Dermis blood vessel endothelial cell (primary cell): ENCODE results near the gene LYPD5. TPM values are rescaled to one million over a fixed set of nuclear protein-coding genes. Genes with fewer than 3 reads are reported as not detected.
A peak's percentile ranks its signal among the peaks of the same experiment; 100 is the strongest.

ENCODE experiments used
- DNase-seq: peaks from one replicate; pipeline ENCODE4 v3.0.0; 2010
- total RNA-seq: library from RNA; depleted of rRNA; stranded (reverse); fragments of >200 nt; gene quantifications from 2 replicates; pipeline ENCODE4 v1.2.3, GENCODE V29; 2014

LYPD5 gene
- total RNA-seq, 1 donor from 2014 or later = 0.17 TPM

DNA sequence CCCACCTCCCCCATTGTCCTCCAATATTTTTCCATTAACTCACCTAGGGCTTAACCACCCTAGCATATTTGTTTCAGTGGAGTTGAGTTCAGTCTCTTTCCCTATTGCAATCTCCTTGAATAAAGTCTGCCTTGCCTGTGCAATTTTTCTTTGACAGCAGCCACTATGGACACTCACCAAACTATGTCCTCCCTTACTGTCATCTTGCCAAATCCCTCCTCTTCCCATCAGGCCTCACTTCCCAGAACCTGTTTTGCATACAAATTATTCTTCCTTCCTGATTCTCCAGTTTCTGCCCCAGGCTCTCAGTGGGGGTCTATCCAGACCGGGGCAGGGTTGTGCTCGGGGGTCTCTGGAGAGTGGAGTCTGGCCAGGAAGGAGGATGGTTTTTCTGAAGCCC is 2.2 kb upstream of the LYPD5 start:
- DNase-seq = no peak

DNA sequence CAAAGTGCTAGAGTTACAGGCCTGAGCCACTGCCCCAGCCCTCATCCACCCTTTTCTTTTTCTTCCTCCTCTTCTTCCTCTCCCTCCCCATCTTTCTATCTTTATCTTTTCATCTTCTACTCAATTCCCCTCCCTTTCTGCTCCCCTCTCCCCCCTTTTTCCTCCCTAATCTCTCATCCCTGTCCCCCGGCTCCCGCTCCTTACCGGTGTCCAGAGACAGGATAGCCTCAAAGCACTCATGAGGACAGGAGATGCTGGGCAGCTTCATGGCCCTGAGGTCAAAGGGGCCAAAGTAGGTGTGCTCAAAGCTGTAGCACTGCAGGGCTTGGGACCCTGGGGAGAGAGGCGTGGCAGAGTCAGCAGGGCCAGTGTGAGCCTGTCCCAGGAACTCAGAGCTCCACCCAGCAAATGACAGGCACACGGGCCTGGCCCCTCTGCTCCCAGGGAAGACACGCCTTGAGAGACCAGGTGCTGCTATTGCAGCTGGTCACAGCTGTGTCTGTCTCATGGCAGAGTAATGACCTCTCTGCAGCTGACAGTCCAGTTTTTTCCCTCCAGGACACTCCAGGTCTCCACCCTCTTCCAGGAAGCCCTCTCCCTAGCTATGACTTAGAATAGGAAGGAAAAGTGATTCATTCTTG is 2.6 kb downstream of the LYPD5 start:
- peak; percentile 16 for DNase-seq

DNA sequence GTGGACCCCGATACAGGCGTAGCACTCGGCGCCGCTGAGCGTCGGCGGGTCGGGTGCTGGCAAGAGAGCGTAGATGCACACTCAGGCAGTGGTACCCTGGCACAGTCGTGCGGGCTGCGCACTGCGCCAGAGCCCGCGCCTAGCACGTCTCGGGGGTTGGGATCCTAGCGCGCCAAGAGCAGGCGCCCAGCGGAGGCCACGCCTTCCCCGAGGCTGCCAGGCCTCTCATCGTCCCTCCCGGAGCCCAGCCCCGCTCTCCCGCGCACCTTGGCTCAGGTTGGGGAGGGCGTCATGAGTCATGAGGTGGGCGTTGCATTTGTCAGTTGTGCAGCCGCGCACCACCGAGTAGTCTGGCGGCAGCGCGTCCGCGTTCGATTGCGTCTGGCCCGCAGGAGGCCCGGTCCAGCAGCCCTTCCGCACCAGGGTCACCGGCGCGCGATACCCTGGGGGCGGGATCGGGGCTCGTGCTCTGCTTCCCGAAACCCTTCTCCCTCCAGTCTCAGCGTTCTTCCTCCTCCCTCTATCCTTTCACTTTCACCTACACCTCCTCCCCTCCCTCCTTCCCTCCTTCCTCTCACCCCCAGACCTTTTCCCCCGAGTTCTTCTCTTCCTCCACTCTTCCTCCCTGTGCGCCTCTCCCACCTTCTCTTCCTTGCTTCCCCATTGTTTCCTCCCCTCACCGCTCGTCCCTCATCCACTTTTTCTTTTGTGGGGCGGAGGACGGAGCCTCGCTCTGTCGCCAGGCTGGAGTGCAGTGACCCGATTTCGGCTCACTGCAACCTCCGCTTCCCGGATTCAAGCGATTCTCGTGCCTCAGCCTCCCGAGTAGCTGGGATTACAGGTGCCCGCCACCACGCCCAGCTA is 3.5 kb downstream of the LYPD5 start:
- DNase-seq = peak; percentile 30

DNA sequence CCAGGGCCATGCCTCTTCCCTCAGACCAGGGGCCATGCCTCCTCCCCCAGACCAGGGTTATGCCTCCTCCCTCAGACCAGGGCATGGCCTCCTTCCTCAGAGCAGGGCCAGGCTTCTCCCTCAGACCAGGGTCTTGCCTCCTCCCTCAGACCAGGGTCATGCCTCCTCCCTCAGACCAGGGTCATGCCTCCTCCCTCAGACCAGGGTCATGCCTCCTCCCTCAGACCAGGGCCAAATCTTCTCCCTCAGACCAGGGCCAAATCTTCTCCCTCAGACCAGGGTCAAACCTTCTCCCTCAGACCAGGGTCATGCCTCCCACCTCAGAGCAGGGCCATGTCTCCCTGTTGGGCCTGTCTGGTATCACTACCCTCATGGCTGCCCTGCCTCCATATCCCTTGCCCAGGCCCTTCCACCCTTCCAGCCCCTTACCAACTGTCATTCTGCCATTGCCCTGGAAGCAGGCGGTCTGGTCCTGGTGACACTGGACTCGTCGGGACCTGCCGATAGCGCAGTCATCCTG is 4.2 kb downstream of the LYPD5 start:
- DNase-seq = no peak

DNA sequence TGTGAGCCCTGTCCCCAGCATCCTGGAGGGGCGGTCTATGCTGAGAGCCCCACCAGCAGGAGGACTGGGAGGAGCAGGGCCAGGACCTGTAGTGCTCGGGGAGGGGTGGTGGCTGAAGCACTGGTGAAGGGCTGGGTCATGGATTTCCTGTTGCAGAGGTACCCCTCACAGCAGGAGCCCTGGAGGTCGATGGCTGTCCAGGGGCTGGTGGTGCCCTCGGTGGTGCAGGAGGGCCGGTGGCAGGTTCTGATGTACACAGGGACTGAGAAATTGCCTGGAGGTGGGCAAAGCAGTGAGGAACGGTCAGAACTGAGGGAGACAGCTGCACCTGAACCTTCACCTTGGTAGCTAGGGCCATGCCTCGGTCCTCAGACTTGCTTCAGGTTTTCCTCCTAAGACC is 4.7 kb downstream of the LYPD5 start:
- no peak for DNase-seq

DNA sequence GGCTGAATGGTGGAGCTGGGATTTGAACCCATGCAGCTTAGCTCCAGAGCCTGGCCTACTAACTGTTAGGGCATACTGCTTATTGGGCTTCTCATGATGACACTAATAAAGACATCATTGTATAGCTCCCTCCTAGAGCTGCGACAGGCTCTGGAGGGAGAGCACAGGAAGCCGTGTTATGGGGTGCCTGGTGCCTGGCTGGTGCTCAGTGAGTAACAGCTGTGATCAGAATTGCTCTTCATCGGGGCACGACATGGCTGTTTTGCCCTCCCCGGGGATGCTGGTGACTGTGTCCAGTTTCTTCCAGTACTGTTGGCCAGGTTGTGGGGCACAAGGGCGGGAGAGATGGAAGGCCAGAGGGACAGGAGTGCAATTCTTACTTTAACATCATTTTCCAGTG is 5.1 kb downstream of the LYPD5 start:
- DNase-seq = no peak

DNA sequence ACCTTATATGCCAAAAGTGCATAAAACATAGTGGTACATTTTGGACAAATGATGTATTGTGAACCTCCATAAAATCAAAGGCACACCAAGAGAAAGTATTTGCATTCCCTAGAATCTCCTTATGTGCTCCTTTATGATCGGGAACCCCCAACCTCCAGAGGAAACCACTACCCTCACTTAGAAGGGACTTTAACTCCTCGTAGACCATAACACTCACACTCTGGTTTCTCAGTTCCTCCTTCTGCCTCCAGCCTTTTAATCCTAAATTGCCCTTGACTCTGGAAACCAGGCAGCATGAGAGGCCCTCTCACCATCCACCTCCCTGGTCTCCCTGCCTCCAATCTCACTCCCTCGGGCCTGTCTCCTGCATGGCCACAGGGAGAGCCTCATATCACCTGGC is 11.7 kb downstream of the LYPD5 start:
- DNase-seq = no peak

DNA sequence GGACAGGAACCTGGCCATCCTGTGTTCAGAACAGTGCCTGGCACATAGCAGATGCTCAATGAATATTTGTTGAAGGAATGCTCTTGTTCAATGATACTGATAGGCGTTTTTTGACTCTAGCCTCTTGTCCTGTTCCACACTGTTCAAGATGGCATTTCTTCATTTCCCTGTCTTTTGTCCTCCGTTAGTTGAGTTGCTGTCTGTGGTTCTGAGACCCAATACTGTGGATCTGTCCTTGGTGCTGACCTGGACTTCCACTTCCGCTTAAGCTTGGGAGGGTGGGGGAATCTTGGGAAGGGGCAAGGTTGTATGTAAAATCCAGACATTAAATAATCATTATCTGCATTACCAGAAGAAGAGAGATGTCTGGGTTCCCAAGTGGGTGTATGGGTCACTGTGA is 13.2 kb downstream of the LYPD5 start:
- peak; percentile 69 for DNase-seq

DNA sequence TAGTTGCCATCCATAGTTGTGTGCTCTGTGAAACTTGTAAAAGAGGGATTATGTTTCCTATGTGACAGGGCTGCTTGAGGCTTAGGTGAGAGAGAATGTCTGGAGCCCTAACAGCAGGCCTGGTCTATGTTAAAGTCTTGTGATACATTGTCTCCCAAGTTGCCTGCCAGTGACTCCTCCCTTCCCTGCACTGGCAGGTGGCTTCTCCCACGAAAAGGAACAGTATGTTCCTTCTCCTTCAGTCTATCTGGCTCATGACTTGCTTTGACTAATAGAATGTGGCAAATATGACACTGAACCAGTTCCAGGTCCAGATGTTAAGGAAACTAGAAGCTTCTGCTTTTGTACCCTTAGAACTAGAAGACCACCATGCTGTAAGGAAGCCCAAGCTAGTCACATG is 15.6 kb downstream of the LYPD5 start:
- no peak for DNase-seq

DNA sequence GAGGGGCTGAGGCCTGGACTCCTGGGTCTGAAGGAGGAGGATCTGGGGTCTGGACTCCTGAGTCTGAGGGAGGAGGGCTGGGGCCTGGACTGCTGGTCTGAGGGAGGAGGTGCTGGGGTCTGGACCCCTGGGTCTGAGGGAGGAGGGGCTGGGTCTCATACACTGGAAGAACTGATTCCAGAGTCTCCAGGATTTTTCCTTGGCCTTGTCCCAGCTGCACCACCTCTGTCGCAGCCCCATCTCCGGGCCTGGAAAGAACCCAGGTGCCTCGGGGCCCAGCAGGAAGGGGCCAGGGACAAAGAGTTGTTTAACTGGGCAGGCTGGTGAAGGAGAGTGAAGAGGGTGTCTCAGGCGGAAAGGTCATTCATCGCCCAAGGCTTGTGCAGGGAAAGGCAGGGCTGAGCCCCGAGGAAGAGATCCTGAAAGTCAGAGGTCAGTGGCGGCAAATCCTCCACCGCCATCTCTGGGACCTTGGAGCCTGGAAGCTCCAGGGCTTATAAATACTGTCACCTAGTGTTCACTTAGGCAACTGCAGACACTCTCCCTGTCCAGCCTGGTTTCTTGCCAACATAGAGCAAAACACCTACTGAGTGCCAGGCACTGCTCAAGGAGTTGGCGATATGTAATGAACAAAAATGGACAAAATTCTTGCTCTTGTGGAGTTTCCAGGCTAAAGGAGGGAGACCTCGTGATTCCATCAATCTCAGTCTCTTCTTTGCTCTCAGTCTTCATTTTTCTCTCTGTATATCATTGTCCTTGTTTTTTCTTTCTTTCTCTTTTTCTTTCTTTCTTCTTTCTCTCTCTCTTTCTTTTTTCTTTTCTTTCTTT is 17.1 kb downstream of the LYPD5 start:
- DNase-seq = peak; percentile 84

DNA sequence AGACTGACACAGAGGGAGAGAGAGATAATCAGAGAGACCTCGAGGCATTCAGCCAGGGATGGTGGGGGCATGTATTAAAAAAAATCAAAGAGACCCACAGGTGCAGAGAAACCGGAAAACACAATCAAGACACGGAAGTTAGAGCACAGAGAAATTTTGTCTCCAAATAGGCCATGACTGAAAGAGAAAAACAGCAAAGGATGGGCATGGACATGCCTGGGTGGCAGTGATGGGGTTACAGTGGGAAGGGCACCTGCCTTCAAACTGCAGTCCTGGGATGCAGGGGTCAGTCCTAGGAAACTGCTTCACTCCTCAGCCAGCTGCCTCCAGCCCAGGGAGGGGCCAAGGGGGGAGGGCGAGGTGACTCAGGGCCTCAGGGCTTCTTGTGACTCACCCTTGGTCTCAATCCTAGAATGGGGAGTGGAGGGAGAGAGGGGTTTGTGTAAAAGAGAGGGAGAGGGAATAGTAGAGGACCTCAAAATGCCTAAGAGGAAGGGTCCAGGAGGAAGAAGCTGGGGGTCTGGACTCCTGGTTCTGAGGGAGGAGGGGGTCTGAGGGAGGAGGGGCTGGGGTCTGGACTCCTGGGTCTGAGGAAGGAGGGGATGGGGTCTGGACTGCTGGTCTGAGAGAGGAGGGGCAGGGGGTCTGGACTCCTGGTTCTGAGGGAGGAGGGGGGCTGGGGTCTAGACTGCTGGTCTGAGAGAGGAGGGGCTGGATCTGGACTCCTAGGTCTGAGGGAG is 17.8 kb downstream of the LYPD5 start:
- DNase-seq = peak; percentile 84

DNA sequence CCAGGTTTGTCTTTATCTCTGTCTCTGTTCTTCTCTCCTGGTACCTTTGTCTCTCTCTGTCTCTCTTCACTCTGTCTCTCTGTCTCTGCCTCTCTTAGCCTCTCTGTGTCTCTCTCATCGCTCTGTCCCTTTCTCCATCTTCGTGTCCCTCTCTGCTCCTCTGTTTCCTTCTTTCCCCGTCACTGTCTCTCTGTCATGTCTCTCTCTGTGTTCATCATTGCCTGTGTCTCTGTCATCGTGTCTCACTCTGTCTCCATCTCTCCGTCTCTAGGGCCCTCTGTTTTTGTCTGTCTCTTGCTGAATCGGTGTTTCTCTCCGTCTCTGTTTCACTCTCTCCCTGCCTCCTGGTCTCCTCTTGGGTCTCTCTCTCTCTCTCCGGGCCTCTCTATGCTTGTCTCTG is 18.6 kb downstream of the LYPD5 start:
- DNase-seq = no peak

DNA sequence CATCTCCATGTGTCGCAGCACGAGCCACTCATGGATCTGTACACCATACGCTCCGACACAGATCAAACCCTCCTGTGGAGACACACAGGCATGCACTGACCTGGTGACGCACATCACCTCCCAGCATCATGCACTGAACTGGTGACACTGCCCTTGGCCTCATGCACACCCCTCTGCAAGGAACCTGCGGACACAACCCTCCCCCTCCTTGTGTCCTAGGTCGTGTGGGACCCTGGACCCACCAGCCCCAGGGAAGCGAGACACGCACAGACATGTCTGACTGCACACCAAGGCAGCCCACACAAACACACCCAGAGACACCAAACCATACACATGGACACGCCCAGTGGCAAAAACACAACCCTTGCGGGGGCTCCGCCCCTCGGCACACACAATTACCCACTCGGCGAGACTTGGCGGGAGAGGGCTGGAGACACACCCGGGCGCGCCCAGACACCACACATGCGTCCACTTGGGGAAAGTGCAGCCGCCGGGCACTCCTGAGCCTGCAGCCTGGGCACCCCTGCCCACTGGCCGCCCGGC is 19.5 kb downstream of the LYPD5 start:
- no peak for DNase-seq

DNA sequence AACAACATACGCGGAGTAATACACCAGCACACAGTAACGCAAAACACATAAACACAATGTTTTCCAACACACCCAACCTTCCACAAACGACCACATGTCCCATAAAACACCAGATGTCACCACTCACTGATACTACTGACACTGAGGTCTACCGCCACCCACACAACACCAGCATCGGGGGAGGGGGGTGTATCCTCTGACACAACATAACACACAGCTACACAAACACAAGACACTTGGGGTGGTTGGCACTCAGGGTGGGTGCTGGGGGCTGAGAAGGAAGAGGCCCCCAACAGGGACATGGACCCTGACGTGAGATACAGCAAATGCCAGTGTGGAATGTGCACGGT is 20.0 kb downstream of the LYPD5 start:
- DNase-seq = no peak

DNA sequence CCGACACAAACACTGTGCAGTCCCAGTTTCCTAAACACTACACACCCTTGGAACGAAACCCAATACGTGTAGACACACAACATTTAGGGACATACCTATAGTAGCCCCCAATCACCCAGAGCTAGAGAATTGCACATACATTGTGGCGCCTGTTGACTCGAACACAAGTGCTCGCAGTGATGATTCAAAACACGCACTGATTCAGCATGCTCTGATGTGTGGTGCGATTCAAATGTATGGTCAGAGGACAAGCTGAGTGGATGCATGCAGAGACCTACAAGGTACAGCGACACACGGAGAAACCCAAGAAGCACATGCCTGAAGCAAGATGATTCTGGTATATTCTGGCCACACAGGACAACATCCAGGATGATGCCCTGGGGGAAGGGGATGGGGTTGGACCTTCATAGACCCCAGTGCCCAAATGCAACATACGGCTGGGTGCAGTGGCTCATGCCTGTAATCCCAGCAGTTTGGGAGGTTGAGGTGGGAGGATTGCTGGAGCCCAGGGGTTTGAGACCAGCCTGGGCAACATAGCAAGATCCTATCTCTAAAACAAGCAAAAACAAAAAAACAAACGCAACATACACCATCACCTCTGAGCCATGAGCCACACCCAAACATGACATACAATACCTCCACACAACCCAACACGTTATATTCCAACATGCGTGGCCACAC is 20.5 kb downstream of the LYPD5 start:
- DNase-seq = no peak

DNA sequence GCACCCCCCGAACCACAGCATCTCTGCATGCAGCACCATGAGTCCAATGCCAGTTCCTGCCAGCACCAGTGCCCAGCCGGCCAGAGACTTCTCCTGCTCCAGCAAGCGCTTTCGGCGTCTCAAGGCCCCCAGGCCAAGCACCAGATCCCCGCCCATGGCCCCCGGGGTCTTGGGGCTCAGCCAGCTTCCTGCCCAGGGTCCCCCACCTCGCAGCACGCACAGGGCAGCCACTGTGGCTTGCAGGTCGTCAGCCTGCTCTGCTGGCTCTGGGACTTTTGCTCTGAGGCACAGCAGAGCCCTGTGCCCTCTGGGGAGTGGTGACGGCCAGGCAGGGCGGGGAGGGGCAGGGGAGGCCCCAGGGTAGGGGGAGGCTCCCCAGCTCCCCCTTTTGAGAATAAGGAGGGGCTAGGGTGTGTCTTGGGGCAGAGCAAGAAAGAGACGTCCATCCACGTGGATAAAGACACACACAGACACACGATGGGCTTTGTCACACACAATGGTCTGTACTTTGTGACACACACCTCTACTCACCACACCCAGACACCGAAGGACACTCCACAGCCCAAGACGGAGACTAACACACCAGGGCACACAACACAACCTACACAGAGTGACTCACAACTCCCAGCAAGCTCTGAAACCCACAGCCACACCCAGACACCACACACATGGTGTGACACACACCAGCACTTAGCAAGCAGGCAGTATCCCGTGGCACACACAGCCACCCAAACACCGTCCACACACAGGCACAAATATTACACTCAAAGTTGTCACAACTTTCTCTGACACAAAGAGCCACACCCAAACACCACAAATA is 21.3 kb downstream of the LYPD5 start, which contains the start of gene KCNN4:
Gene KCNN4 (minus strand): TSS at position 268 of the 820 bp plus-strand sequence. CDS start 112 bp downstream, at position 156.
- DNase-seq = no peak

DNA sequence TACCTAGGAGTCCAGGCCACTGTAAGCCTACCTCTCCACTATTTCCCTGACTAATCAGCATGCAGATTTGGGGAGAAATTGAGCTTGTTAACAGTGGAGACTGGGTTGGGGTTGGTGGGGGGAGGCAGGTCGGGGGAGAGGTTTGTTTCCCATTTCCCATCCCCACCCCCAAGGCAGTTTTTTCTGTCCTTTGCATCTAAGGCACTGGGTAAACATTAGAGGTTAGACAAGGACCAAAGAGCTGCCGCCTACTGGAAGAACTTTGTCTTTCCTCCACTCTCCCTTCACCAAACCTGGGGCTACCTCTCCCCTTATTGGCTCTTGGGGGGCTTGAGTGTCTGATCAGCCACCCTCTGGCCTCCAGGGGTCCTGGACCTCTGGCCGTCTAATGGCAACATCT is 22.4 kb downstream of the LYPD5 start:
- no peak for DNase-seq

DNA sequence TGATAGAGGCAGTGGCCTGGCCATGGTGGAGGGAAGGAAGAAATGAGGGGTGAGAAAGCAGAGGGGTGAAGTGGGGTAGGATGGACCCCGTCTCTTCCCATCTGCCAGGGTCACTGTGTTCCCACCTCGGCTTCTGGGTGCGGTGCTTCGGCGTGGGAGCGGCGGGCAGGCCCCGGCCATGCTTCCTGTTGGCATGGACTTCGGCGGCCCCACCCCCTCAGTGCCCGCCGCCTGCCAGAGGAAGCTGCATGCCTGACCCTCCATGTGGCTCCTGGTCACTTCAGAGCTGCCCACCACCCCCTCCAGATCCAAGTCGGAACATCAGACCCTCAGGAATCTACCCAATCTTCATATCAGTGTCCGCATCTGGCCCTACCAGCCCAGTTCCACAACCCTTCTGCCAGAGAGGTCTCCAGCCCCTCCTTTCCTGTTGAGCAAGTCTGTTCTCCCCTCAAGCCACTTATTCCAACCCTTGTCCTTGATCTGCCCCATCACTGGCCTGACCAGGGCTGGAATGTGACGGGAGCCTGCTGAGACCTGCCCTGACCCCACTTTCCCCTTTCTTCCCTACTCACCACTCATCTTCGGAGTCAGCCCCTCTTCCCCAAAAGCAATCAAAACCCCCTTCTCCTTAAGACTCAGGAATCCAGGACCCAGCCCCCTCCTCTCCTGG is 23.0 kb downstream of the LYPD5 start:
- DNase-seq = no peak

DNA sequence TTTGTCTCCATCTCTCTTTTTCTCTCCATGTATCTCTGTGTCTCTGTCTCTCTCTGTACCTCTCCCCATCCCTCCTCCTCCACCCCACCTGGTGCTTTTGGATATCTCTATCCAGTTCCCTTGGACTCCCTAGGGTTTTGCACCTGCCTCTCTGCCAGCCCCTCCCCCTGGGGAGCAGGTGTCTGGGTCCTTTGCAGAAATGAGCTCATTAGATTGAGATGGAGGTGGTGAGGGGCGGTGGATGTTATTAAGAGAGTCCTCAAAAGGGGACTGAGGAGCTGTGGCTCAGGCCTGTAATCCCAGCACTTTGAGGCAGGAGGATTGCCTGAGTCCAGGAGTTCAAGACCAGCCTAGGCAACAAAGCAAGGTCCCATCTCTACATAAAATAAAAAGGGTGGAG is 23.6 kb downstream of the LYPD5 start:
- no peak for DNase-seq

DNA sequence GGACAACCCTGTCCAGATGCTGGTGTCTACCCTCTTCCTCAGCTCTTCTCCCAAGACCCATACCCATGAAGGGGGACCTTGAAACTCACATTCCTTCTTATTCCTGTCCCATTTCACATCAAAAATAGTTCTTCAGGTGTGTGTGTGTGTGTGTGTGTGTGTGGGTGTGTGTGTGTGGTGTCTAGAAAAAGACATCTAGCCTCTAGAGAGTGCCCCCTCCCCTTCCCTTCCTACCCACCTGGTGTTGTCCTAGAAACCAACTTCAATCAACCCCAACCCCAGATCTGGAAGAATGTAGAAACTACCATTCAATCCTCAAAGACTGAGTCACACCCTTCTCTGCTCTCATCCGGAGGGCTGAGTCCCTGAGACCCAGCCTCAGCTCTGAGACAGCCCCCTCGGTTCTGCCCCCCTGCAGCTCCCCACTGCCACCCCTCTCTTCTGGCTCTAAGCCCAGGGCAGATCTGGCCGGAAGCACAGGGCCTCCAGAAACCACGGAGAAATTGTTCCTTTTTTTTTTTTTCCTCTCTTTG is 25.0 kb downstream of the LYPD5 start:
- DNase-seq = peak; percentile 66
